H9 (cell line): ENCODE data around the gene CTIF. TPM values are rescaled to one million over a fixed set of nuclear protein-coding genes. Genes with fewer than 3 reads are reported as not detected.

Experiments
- DNase-seq: peaks from one replicate; pipeline ENCODE4 v3.0.0-alpha.2; 2017
- H2AFZ ChIP-seq: one replicate; pipeline ENCODE4 v1.6.1; 2013; ENCODE audit warnings: mild to moderate bottlenecking, low read length, control low read depth, moderate library complexity
- H2AK5ac ChIP-seq: 2 replicates; pipeline ENCODE4 v1.6.1; 2013; ENCODE audit warnings: low read length, control low read depth, mixed read lengths; ENCODE audit not compliant: insufficient read length
- H2BK120ac ChIP-seq: one replicate; pipeline ENCODE4 v1.6.1; 2013; ENCODE audit warnings: low read depth, mild to moderate bottlenecking, low read length, control low read depth, inconsistent platforms; ENCODE audit not compliant: poor library complexity, severe bottlenecking
- H2BK12ac ChIP-seq: 2 replicates; pipeline ENCODE4 v1.6.1; 2013; ENCODE audit warnings: low read length, control low read depth, mixed read lengths, low read depth; ENCODE audit not compliant: insufficient read length
- H2BK15ac ChIP-seq: 2 replicates; pipeline ENCODE4 v1.6.1; 2013; ENCODE audit warnings: low read depth, low read length, control low read depth
- H2BK20ac ChIP-seq: one replicate; pipeline ENCODE4 v1.6.1; 2013; ENCODE audit warnings: low read depth, mild to moderate bottlenecking, low read length, control low read depth, inconsistent platforms; ENCODE audit not compliant: poor library complexity, severe bottlenecking
- H2BK5ac ChIP-seq: 2 replicates; pipeline ENCODE4 v1.6.1; 2013; ENCODE audit warnings: low read length, control low read depth, mixed read lengths; ENCODE audit not compliant: insufficient read length
- H3K14ac ChIP-seq: 2 replicates; pipeline ENCODE4 v1.6.1; 2013; ENCODE audit warnings: low read length, control low read depth; ENCODE audit not compliant: insufficient read depth
- H3K18ac ChIP-seq: 2 replicates; pipeline ENCODE4 v1.6.1; 2013; ENCODE audit warnings: low read depth, mild to moderate bottlenecking, mixed read lengths, low read length, control low read depth; ENCODE audit not compliant: insufficient read length
- H3K23ac ChIP-seq: 2 replicates; pipeline ENCODE4 v1.6.1; 2013; ENCODE audit warnings: low read length, control low read depth, mixed read lengths, low read depth; ENCODE audit not compliant: insufficient read length
- H3K23me2 ChIP-seq: 2 replicates; pipeline ENCODE4 v1.6.1; 2013; ENCODE audit warnings: low read depth, mild to moderate bottlenecking, mixed read lengths, low read length, control low read depth; ENCODE audit not compliant: insufficient read length, poor library complexity, severe bottlenecking
- H3K27ac ChIP-seq: 2 replicates; pipeline ENCODE4 v1.5.1; 2013; ENCODE audit warnings: low read length, control low read depth, mixed read lengths, low read depth; ENCODE audit not compliant: insufficient read length
- H3K27me3 ChIP-seq: 2 replicates; pipeline ENCODE4 v1.6.1; 2013; ENCODE audit warnings: low read length, control low read depth, inconsistent platforms; ENCODE audit not compliant: insufficient read depth
- H3K4ac ChIP-seq: 2 replicates; pipeline ENCODE4 v1.6.1; 2013; ENCODE audit warnings: low read depth, mild to moderate bottlenecking, control low read depth, inconsistent platforms, low read length, moderate library complexity
- H3K4me1 ChIP-seq: 2 replicates; pipeline ENCODE4 v1.6.1; 2013; ENCODE audit warnings: low read length, control low read depth, inconsistent platforms; ENCODE audit not compliant: insufficient read depth
- H3K4me2 ChIP-seq: 2 replicates; pipeline ENCODE4 v1.6.1; 2013; ENCODE audit warnings: low read length, control low read depth, mixed read lengths; ENCODE audit not compliant: insufficient read length, insufficient read depth
- H3K56ac ChIP-seq: 2 replicates; pipeline ENCODE4 v1.6.1; 2013; ENCODE audit warnings: low read depth, mild to moderate bottlenecking, mixed read lengths, low read length, control low read depth; ENCODE audit not compliant: insufficient read length
- H3K79me1 ChIP-seq: 2 replicates; pipeline ENCODE4 v1.6.1; 2013; ENCODE audit warnings: low read depth, mild to moderate bottlenecking, moderate library complexity, low read length, control low read depth, inconsistent platforms; ENCODE audit not compliant: insufficient read depth, poor library complexity, severe bottlenecking
- H3K79me2 ChIP-seq: 2 replicates; pipeline ENCODE4 v1.6.1; 2013; ENCODE audit warnings: low read length, control low read depth, inconsistent platforms; ENCODE audit not compliant: insufficient read depth
- H3K9ac ChIP-seq: 2 replicates; pipeline ENCODE4 v1.6.1; 2013; ENCODE audit warnings: low read length, control low read depth, mixed read lengths; ENCODE audit not compliant: insufficient read length; ENCODE audit errors: extremely low read depth
- H3K9me3 ChIP-seq: one replicate; pipeline ENCODE4 v1.6.1; 2013; ENCODE audit warnings: low read depth, low read length, inconsistent platforms; ENCODE audit not compliant: control insufficient read depth
- H3T11ph ChIP-seq: one replicate; pipeline ENCODE4 v1.6.1; 2013; ENCODE audit warnings: mild to moderate bottlenecking, low read length, control low read depth, inconsistent platforms
- H4K20me1 ChIP-seq: one replicate; pipeline ENCODE4 v1.6.1; 2013; ENCODE audit not compliant: control insufficient read depth, insufficient read length, insufficient read depth
- H4K5ac ChIP-seq: 2 replicates; pipeline ENCODE4 v1.6.1; 2013; ENCODE audit warnings: low read depth, mild to moderate bottlenecking, mixed read lengths, low read length, control low read depth; ENCODE audit not compliant: insufficient read length
- H4K8ac ChIP-seq: replicated peaks from 2 replicates; pipeline ENCODE4 v1.6.1; 2013; ENCODE audit warnings: low read length, control low read depth, mixed read lengths, low read depth; ENCODE audit not compliant: insufficient read length
- H4K91ac ChIP-seq: 2 replicates; pipeline ENCODE4 v1.6.1; 2013; ENCODE audit warnings: low read depth, mild to moderate bottlenecking, moderate library complexity, mixed read lengths, low read length, control low read depth; ENCODE audit not compliant: insufficient read length
- H3K27ac Mint-ChIP-seq, 3 experiments: 2 replicates in 2 of 3; 3 replicates in 1 of 3; pipeline ENCODE4 v1.8.0; 2020 to 2021; ENCODE audit warnings: mixed read lengths in 3 of 3, mild to moderate bottlenecking in 1 of 3, moderate library complexity in 1 of 3
- H3K27me3 Mint-ChIP-seq: 2 replicates; pipeline ENCODE4 v1.8.0; 2021; ENCODE audit warnings: low read depth, mild to moderate bottlenecking, moderate library complexity, mixed read lengths
- H3K36me3 Mint-ChIP-seq, 3 experiments: 2 replicates in 2 of 3; 3 replicates in 1 of 3; pipeline ENCODE4 v1.8.0; 2020 to 2021; ENCODE audit warnings: low read depth in 3 of 3, mixed read lengths in 3 of 3; ENCODE audit not compliant: insufficient read depth in 1 of 3
- H3K4me1 Mint-ChIP-seq, 2 experiments: 2 replicates each; pipeline ENCODE4 v1.8.0; 2020; ENCODE audit warnings: mixed read lengths in 2 of 2
- H3K4me3 Mint-ChIP-seq, 2 experiments: 2 replicates in 1 of 2; 3 replicates in 1 of 2; pipeline ENCODE4 v1.8.0; 2020 to 2021; ENCODE audit warnings: mild to moderate bottlenecking in 2 of 2, mixed read lengths in 2 of 2, moderate library complexity in 1 of 2
- H3K9me3 Mint-ChIP-seq, 2 experiments: 2 replicates in 1 of 2; 3 replicates in 1 of 2; pipeline ENCODE4 v1.8.0; 2020; ENCODE audit warnings: mild to moderate bottlenecking in 2 of 2, mixed read lengths in 2 of 2, moderate library complexity in 1 of 2
- CTCF ChIP-seq: fragments of 200-600 bp; sonication (generic); conservative IDR thresholded peaks from 3 replicates; pipeline ENCODE4 v1.8.0; 2021; ENCODE audit warnings: antibody characterized with exemption, mild to moderate bottlenecking
- WGBS: extraction: QIAGEN DNeasy Blood & Tissue Kit; methylation state at CpG from one replicate; pipeline ENCODE4 v1.1.7; 2013; ENCODE audit warnings: missing lambda C conversion rate, low lambda C conversion rate, mixed read lengths; ENCODE audit not compliant: insufficient read length; ENCODE audit errors: extremely low coverage; 5-methylcytosine and 5-hydroxymethylcytosine counted together
- total RNA-seq: library from RNA; stranded (reverse); gene quantifications from 2 replicates; pipeline ENCODE4 v1.2.1, GENCODE V29; 2021

Gene CTIF
- total RNA-seq, 1 experiment from 2014 or later = 15.8 TPM

GRCh38 chr18:48637081-48637990, 98.5 kb downstream of the CTIF start:
- H3K9me3 Mint-ChIP-seq = peaks cover 0 to 3% of the 10 kb centered on the region in 2 experiments; a peak in 2 of 5 replicates
- H3K27me3 ChIP-seq = no peaks in the 10 kb centered on the region
- H4K20me1 ChIP-seq = no peaks in the 10 kb centered on the region
- H3K18ac ChIP-seq = no peak overlapping the region
- H3K4me3 Mint-ChIP-seq = no peak overlapping the region
- H3K27ac ChIP-seq = no peak overlapping the region
- no peaks in the 10 kb centered on the region; the same call in 1 of the 2 replicates for H3K27me3 Mint-ChIP-seq
- no peak overlapping the region for H3T11ph ChIP-seq
- H4K8ac ChIP-seq = no peak overlapping the region
- no peak for DNase-seq
- no peaks in the 10 kb centered on the region for H3K9me3 ChIP-seq
- no peak overlapping the region for H2BK12ac ChIP-seq
- peaks cover 6 to 7% of the 10 kb centered on the region in 2 experiments for H3K4me1 Mint-ChIP-seq
- no peak overlapping the region for H4K5ac ChIP-seq
- WGBS = no CpG with 5 or more reads among the region's 20 CpGs
- no peak for TF ChIP-seq CTCF
- no peak overlapping the region for H2BK120ac ChIP-seq
- peaks cover 4% of the 10 kb centered on the region; the same call in 1 of the 2 replicates for H3K4me1 ChIP-seq
- H2BK15ac ChIP-seq = no peak overlapping the region
- no peak overlapping the region for H2AK5ac ChIP-seq
- no peaks in the 10 kb centered on the region for H3K23me2 ChIP-seq
- no peak overlapping the region; the same call in 1 of the 2 replicates for H3K14ac ChIP-seq
- no peak overlapping the region; a peak in 1 of 7 replicates for H3K27ac Mint-ChIP-seq
- no peak overlapping the region for H4K91ac ChIP-seq
- no peak overlapping the region for H3K4me2 ChIP-seq
- peaks cover 4 to 7% (median 5%) of the 10 kb centered on the region in 3 experiments; a peak in 5 of 7 replicates for H3K36me3 Mint-ChIP-seq
- no peak overlapping the region for H3K56ac ChIP-seq
- H2BK5ac ChIP-seq = no peak overlapping the region
- no peak overlapping the region for H2AFZ ChIP-seq
- no peak overlapping the region for H3K9ac ChIP-seq
- H3K79me1 ChIP-seq = no peaks in the 10 kb centered on the region
- no peak overlapping the region for H3K23ac ChIP-seq
- H3K4ac ChIP-seq = no peak overlapping the region
- H3K79me2 ChIP-seq = no peaks in the 10 kb centered on the region
- no peak overlapping the region for H2BK20ac ChIP-seq
